Measurements from ENCODE around the gene CSNK1A1. TPM values are rescaled to one million over a fixed set of nuclear protein-coding genes. Genes with fewer than 3 reads are reported as not detected.

The CSNK1A1 gene
- total RNA-seq, 1 donor from 2014 or later = 282 TPM

GRCh38 chr5:149510136-149510535, 41.1 kb downstream of the CSNK1A1 start:
- Mint-ChIP-seq H3K4me1 (ENCODE audit: unreplicated experiment) (peaks cover 11% of the 10 kb centered on the region), H3K27ac (ENCODE audit: unreplicated experiment) (peak overlapping the region; percentile 42), H3K36me3 (ENCODE audit: unreplicated experiment) (peaks cover 47% of the 10 kb centered on the region), H3K9me3 (ENCODE audit: unreplicated experiment) (no peaks in the 10 kb centered on the region), H3K4me3 (ENCODE audit: unreplicated experiment) (no peak overlapping the region), H3K27me3 (ENCODE audit: unreplicated experiment) (no peaks in the 10 kb centered on the region)
- DNase-seq (ENCODE audit: extremely low spot score, unreplicated experiment) = no peak
- TF ChIP-seq, protein P1, sequence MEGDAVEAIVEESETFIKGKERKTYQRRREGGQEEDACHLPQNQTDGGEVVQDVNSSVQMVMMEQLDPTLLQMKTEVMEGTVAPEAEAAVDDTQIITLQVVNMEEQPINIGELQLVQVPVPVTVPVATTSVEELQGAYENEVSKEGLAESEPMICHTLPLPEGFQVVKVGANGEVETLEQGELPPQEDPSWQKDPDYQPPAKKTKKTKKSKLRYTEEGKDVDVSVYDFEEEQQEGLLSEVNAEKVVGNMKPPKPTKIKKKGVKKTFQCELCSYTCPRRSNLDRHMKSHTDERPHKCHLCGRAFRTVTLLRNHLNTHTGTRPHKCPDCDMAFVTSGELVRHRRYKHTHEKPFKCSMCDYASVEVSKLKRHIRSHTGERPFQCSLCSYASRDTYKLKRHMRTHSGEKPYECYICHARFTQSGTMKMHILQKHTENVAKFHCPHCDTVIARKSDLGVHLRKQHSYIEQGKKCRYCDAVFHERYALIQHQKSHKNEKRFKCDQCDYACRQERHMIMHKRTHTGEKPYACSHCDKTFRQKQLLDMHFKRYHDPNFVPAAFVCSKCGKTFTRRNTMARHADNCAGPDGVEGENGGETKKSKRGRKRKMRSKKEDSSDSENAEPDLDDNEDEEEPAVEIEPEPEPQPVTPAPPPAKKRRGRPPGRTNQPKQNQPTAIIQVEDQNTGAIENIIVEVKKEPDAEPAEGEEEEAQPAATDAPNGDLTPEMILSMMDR (IDR thresholded peaks at IDR 0.05) = no peak

GRCh38 chr5:149504677-149505076, 46.6 kb downstream of the CSNK1A1 start:
- no peaks in the 10 kb centered on the region for H3K4me1 Mint-ChIP-seq (ENCODE audit: unreplicated experiment)
- no peak for DNase-seq (ENCODE audit: extremely low spot score, unreplicated experiment)
- no peak overlapping the region for H3K4me3 Mint-ChIP-seq (ENCODE audit: unreplicated experiment)
- peaks cover 50% of the 10 kb centered on the region for H3K36me3 Mint-ChIP-seq (ENCODE audit: unreplicated experiment)
- H3K9me3 Mint-ChIP-seq (ENCODE audit: unreplicated experiment) = no peaks in the 10 kb centered on the region
- TF ChIP-seq, protein P1 (IDR thresholded peaks at IDR 0.05) = no peak
- no peaks in the 10 kb centered on the region for H3K27me3 Mint-ChIP-seq (ENCODE audit: unreplicated experiment)
- H3K27ac Mint-ChIP-seq (ENCODE audit: unreplicated experiment) = no peak overlapping the region

GRCh38 chr5:149503006-149503405, 48.2 kb downstream of the CSNK1A1 start:
- no peak overlapping the region for H3K27ac Mint-ChIP-seq (ENCODE audit: unreplicated experiment)
- TF ChIP-seq, protein P1 (IDR thresholded peaks at IDR 0.05) = no peak
- no peaks in the 10 kb centered on the region for H3K9me3 Mint-ChIP-seq (ENCODE audit: unreplicated experiment)
- H3K4me3 Mint-ChIP-seq (ENCODE audit: unreplicated experiment) = no peak overlapping the region
- DNase-seq (ENCODE audit: extremely low spot score, unreplicated experiment) = no peak
- no peaks in the 10 kb centered on the region for H3K27me3 Mint-ChIP-seq (ENCODE audit: unreplicated experiment)
- peaks cover 48% of the 10 kb centered on the region for H3K36me3 Mint-ChIP-seq (ENCODE audit: unreplicated experiment)
- H3K4me1 Mint-ChIP-seq (ENCODE audit: unreplicated experiment) = no peaks in the 10 kb centered on the region

DNA sequence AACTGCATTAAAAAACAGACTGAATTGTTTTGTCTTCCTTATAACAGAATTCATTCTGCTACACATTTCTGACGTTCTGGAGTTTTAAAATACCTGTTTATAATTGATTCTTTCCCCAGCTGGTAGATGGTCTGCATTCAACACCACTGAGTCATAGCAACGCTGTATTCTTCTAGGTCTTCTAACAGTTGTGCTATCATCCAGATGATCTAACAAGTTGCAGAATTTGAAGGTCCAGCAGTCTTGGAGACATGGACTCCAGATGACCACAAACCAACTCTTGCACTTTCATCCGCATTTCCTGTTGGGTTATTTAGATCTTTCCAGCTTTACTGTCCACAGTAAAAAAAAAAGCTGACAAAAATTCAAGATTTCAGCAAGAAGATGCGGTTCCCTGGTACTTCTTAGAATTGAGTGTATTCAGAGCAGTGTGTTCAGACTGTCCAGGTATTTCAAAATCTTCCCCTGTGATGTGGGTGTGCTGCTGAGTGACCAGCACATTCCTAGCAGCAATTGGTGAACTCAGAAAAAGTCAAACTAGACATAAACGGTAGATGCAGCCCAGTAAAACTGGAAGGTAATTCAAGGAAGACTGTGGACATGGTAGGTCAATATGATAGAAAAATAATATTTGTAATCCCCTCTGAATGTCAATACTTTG, 50.2 kb downstream of the CSNK1A1 start:
- Mint-ChIP-seq H3K36me3 (ENCODE audit: unreplicated experiment) (peaks cover 44% of the 10 kb centered on the region), H3K4me1 (ENCODE audit: unreplicated experiment) (peaks cover 5% of the 10 kb centered on the region), H3K4me3 (ENCODE audit: unreplicated experiment) (no peak overlapping the region), H3K9me3 (ENCODE audit: unreplicated experiment) (no peaks in the 10 kb centered on the region), H3K27ac (ENCODE audit: unreplicated experiment) (peak overlapping the region; percentile 6), H3K27me3 (ENCODE audit: unreplicated experiment) (no peaks in the 10 kb centered on the region)
- no peak for DNase-seq (ENCODE audit: extremely low spot score, unreplicated experiment)
- TF ChIP-seq, protein P1 (IDR thresholded peaks at IDR 0.05) = no peak

DNA sequence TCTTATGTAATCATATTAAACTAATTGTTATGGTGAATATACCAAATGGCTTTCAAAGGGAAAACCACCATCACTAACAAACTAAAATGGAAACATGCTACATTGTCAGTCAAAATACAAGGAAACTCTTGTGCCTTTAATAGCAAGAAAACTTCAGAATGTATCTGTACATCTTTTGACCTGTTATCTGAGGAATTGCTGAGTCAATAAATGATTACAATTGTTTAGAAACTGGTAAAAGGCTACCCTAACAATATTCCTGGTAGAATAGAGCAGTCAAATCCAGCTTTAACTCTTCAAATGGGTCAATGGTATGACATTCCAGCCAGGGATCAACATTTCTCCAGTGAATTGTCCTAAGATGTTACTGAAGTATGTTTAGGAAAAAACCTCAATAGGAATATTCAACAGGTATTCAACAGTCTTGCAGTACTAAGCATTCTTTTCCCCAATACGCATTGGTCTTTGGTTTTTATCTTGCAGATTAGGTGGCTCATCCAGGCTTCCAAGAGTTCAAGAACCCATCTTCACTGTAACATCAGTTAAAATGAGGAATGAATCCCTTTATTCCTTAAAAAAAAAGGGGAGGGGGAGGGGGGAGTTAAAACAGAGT, 52.4 kb downstream of the CSNK1A1 start:
- Mint-ChIP-seq H3K4me3 (ENCODE audit: unreplicated experiment) (no peak overlapping the region), H3K27me3 (ENCODE audit: unreplicated experiment) (no peaks in the 10 kb centered on the region), H3K9me3 (ENCODE audit: unreplicated experiment) (no peaks in the 10 kb centered on the region), H3K4me1 (ENCODE audit: unreplicated experiment) (peaks cover 5% of the 10 kb centered on the region), H3K27ac (ENCODE audit: unreplicated experiment) (no peak overlapping the region), H3K36me3 (ENCODE audit: unreplicated experiment) (peaks cover 45% of the 10 kb centered on the region)
- TF ChIP-seq, protein P1 (IDR thresholded peaks at IDR 0.05) = no peak
- DNase-seq (ENCODE audit: extremely low spot score, unreplicated experiment) = no peak

Data from osteocyte (in vitro differentiated cells).